HL-60 (cell line): ENCODE data around the gene CALHM2.

ENCODE experiments used
- DNase-seq, 2 experiments: peaks; one replicate each; pipeline ENCODE4 v3.0.0-alpha.2; 2010 to 2020; ENCODE audit warnings: low read depth in 1 of 2, low spot score in 1 of 2
- H3K27ac ChIP-seq: fragments of 250-450 bp; sonication (Bioruptor Pico); replicated peaks from 2 replicates; pipeline ENCODE4 v1.5.1; 2020; ENCODE audit warnings: mild to moderate bottlenecking, moderate library complexity
- H3K27me3 ChIP-seq: fragments of 250-450 bp; sonication (Bioruptor Pico); 2 replicates; pipeline ENCODE4 v1.5.1; 2021; ENCODE audit warnings: mild to moderate bottlenecking, moderate library complexity; ENCODE audit not compliant: insufficient read depth, poor library complexity, severe bottlenecking
- H3K4me3 ChIP-seq: replicated peaks from 2 replicates; pipeline ENCODE4 v1.5.1; 2011; ENCODE audit warnings: mild to moderate bottlenecking, control low read depth, low read length; ENCODE audit not compliant: insufficient read depth
- GABPA ChIP-seq: IDR thresholded peaks from 2 replicates; pipeline ENCODE4 v1.6.1; 2012; ENCODE audit warnings: low read depth
- POLR2AphosphoS5 ChIP-seq: IDR thresholded peaks from 2 replicates; pipeline ENCODE4 v1.6.1; 2012; ENCODE audit warnings: low read depth
- SPI1 ChIP-seq: IDR thresholded peaks from 2 replicates; pipeline ENCODE4 v1.6.1; 2012; ENCODE audit warnings: low read depth, mild to moderate bottlenecking, borderline replicate concordance
- TF ChIP-seq, protein P1 (sequence below): IDR thresholded peaks from 2 replicates; pipeline ENCODE4 v1.6.1; 2012; ENCODE audit warnings: low read depth; ENCODE audit not compliant: insufficient replicate concordance
- TF ChIP-seq, protein P2 (sequence below): IDR thresholded peaks from one replicate; pipeline ENCODE4 v1.5.1; 2011; ENCODE audit warnings: low read length, control low read depth, inconsistent platforms; ENCODE audit not compliant: insufficient read depth

The CALHM2 gene

DNA sequence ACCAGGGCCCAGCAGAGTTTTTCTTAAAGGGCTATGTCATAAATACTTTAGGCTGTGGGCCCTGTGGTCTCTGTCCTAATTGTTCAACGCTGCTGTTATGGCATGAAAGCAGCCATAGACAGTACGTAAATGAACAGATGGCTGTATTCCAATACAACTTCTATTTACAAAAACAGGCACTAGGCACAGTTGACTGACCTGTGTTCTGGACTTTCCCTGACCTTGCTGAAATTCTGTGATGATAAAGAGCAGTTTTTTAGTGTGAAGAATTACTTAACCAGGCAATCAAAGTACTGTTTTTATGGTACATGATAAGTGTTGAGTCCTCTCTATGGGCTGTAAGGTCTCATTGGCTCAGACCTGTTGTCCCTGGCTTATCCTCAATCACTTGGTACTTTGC lies 38.6 kb downstream of the CALHM2 start:
- Histone ChIP-seq H3K4me3 (no peak overlapping the region), H3K27me3 (no peaks in the 10 kb centered on the region), H3K27ac (no peak overlapping the region)
- no peak for DNase-seq
- TF ChIP-seq POLR2AphosphoS5: no peak
- no peak for TF ChIP-seq SPI1
- TF ChIP-seq, protein P1, sequence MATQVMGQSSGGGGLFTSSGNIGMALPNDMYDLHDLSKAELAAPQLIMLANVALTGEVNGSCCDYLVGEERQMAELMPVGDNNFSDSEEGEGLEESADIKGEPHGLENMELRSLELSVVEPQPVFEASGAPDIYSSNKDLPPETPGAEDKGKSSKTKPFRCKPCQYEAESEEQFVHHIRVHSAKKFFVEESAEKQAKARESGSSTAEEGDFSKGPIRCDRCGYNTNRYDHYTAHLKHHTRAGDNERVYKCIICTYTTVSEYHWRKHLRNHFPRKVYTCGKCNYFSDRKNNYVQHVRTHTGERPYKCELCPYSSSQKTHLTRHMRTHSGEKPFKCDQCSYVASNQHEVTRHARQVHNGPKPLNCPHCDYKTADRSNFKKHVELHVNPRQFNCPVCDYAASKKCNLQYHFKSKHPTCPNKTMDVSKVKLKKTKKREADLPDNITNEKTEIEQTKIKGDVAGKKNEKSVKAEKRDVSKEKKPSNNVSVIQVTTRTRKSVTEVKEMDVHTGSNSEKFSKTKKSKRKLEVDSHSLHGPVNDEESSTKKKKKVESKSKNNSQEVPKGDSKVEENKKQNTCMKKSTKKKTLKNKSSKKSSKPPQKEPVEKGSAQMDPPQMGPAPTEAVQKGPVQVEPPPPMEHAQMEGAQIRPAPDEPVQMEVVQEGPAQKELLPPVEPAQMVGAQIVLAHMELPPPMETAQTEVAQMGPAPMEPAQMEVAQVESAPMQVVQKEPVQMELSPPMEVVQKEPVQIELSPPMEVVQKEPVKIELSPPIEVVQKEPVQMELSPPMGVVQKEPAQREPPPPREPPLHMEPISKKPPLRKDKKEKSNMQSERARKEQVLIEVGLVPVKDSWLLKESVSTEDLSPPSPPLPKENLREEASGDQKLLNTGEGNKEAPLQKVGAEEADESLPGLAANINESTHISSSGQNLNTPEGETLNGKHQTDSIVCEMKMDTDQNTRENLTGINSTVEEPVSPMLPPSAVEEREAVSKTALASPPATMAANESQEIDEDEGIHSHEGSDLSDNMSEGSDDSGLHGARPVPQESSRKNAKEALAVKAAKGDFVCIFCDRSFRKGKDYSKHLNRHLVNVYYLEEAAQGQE: no peak
- TF ChIP-seq, protein P2, sequence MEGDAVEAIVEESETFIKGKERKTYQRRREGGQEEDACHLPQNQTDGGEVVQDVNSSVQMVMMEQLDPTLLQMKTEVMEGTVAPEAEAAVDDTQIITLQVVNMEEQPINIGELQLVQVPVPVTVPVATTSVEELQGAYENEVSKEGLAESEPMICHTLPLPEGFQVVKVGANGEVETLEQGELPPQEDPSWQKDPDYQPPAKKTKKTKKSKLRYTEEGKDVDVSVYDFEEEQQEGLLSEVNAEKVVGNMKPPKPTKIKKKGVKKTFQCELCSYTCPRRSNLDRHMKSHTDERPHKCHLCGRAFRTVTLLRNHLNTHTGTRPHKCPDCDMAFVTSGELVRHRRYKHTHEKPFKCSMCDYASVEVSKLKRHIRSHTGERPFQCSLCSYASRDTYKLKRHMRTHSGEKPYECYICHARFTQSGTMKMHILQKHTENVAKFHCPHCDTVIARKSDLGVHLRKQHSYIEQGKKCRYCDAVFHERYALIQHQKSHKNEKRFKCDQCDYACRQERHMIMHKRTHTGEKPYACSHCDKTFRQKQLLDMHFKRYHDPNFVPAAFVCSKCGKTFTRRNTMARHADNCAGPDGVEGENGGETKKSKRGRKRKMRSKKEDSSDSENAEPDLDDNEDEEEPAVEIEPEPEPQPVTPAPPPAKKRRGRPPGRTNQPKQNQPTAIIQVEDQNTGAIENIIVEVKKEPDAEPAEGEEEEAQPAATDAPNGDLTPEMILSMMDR: no peak
- no peak for TF ChIP-seq GABPA

DNA sequence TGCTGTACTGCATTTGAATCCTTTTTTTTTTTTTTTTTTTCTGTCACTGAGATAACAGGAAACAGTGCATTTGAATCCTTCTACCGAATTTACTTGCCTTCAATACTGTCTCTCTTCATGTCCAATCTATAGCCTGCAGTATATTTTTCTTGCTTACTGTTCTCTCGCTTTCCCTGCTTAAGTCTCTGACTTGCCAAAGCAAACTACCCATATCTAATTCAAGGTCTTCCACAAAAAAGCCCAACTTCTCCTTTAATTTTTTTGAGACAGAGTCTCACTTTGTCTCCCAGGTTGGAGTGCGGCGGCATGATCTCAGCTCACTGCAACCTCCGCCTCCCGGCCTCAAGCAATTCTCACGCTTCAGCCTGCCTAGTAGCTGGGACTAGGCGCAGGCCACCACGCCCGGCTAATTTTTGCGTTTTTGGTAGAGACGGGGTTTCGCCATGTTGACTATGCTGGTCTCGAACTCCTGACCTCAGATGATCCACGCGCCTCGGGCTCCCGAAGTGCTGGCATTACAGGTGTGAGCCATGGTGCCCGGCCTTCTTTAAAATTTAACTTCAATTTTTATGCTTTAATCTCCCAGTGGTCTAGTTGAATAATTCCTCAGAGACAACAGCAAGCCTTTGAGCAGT lies 54.9 kb downstream of the CALHM2 start:
- Histone ChIP-seq H3K27ac (peak overlapping the region; percentile 88), H3K4me3 (peak overlapping the region; percentile 77), H3K27me3 (no peaks in the 10 kb centered on the region)
- DNase-seq: peak in 1 of 2 experiments; percentile 40
- TF ChIP-seq GABPA (no peak), SPI1 (no peak), POLR2AphosphoS5 (no peak)
- TF ChIP-seq, protein P1: no peak
- TF ChIP-seq, protein P2: no peak

DNA sequence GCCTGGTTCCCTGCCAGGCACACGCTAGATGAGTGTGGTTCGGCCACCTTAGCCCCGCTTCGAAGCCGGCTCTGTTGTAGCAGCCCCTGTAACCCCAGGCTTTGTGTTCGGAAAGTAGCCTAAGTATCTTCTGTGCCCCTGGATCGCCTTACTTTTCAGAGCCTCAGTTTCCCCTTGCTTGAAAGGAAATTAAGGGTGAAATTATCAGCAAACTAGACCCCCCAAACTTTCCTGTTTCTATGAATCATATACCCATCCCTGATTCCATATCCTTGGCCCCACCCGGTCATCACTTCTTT lies 55.4 kb downstream of the CALHM2 start:
- no peaks in the 10 kb centered on the region for H3K27me3 ChIP-seq
- TF ChIP-seq POLR2AphosphoS5: no peak
- TF ChIP-seq SPI1: no peak
- no peak for TF ChIP-seq GABPA
- TF ChIP-seq, protein P1: no peak
- TF ChIP-seq, protein P2: no peak
- peak overlapping the region; percentile 77 for H3K4me3 ChIP-seq
- no peak for DNase-seq
- H3K27ac ChIP-seq: peak overlapping the region; percentile 88
